Measurements from ENCODE around the gene DNAJB9. TPM values are rescaled to one million over a fixed set of nuclear protein-coding genes. Genes with fewer than 3 reads are reported as not detected.

Gene DNAJB9
- total and polyA plus RNA-seq, 2 experiments from 2014 or later = 108 to 183 TPM

- peak; percentile 47 to 57 for DNase-seq (ENCODE audit: low read depth in 1 of 2, low spot score in 1 of 2)
- Histone ChIP-seq H3K4me1 (ENCODE audit: low read depth) (peaks cover 29% of the 10 kb centered on the region), H3K36me3 (peaks cover 26% of the 10 kb centered on the region), H3K9me3 (ENCODE audit: low read depth) (no peaks in the 10 kb centered on the region), H3K27ac (peak overlapping the region; percentile 98), H3K4me3 (peak overlapping the region; percentile 78), H3K27me3 (no peaks in the 10 kb centered on the region)
- no peak for TF ChIP-seq CTCF (IDR thresholded peaks at IDR 0.05; ENCODE audit: low read depth, low read length)
Observed at GRCh38 chr7:108570146-108570755, 577 bp downstream of the DNAJB9 start.

- Histone ChIP-seq H3K9me3 (ENCODE audit: low read depth) (no peaks in the 10 kb centered on the region), H3K36me3 (peaks cover 28% of the 10 kb centered on the region), H3K4me3 (no peak overlapping the region), H3K27me3 (no peaks in the 10 kb centered on the region), H3K27ac (no peak overlapping the region), H3K4me1 (ENCODE audit: low read depth) (peaks cover 26% of the 10 kb centered on the region)
- DNase-seq (ENCODE audit: low read depth in 1 of 2, low spot score in 1 of 2) = no peak
- TF ChIP-seq CTCF (IDR thresholded peaks at IDR 0.05; ENCODE audit: low read depth, low read length) = no peak
Observed at GRCh38 chr7:108572480-108572879, 2.8 kb downstream of the DNAJB9 start.

GRCh38 chr7:108575156-108575555 is 5.5 kb downstream of the DNAJB9 start:
- Histone ChIP-seq H3K4me3 (no peak overlapping the region), H3K4me1 (ENCODE audit: low read depth) (peaks cover 15% of the 10 kb centered on the region), H3K27ac (no peak overlapping the region), H3K9me3 (ENCODE audit: low read depth) (no peaks in the 10 kb centered on the region), H3K36me3 (peaks cover 28% of the 10 kb centered on the region), H3K27me3 (no peaks in the 10 kb centered on the region)
- TF ChIP-seq CTCF (IDR thresholded peaks at IDR 0.05; ENCODE audit: low read depth, low read length) = no peak
- DNase-seq (ENCODE audit: low read depth in 1 of 2, low spot score in 1 of 2) = no peak

- no peak overlapping the region for H3K27ac ChIP-seq
- no peak overlapping the region for H3K4me3 ChIP-seq
- no peaks in the 10 kb centered on the region for H3K27me3 ChIP-seq
- TF ChIP-seq CTCF (IDR thresholded peaks at IDR 0.05; ENCODE audit: low read depth, low read length) = no peak
- peaks cover 15% of the 10 kb centered on the region for H3K4me1 ChIP-seq (ENCODE audit: low read depth)
- no peaks in the 10 kb centered on the region for H3K9me3 ChIP-seq (ENCODE audit: low read depth)
- no peak for DNase-seq (ENCODE audit: low read depth in 1 of 2, low spot score in 1 of 2)
- peaks cover 28% of the 10 kb centered on the region for H3K36me3 ChIP-seq
Observed at GRCh38 chr7:108576116-108576515, 6.4 kb downstream of the DNAJB9 start.

- peaks cover 10% of the 10 kb centered on the region for H3K36me3 ChIP-seq
- H3K9me3 ChIP-seq (ENCODE audit: low read depth) = no peaks in the 10 kb centered on the region
- no peak overlapping the region for H3K27ac ChIP-seq
- no peaks in the 10 kb centered on the region for H3K27me3 ChIP-seq
- no peak for DNase-seq (ENCODE audit: low read depth in 1 of 2, low spot score in 1 of 2)
- no peak for TF ChIP-seq CTCF (IDR thresholded peaks at IDR 0.05; ENCODE audit: low read depth, low read length)
- H3K4me1 ChIP-seq (ENCODE audit: low read depth) = no peaks in the 10 kb centered on the region
- H3K4me3 ChIP-seq = no peak overlapping the region
Observed at GRCh38 chr7:108578937-108579336, 9.3 kb downstream of the DNAJB9 start.
